ENCODE measurements around the gene MOB2. TPM values are rescaled to one million over a fixed set of nuclear protein-coding genes. Genes with fewer than 3 reads are reported as not detected.

Gene MOB2
- total RNA-seq, 2 donors from 2014 or later, result 31.4 to 87.7 TPM

GRCh38 chr11:1480555-1481482 is 5.8 kb downstream of the MOB2 start:
- Histone ChIP-seq H3K27me3 (replicated peaks; ENCODE audit: insufficient read depth) (no peaks in the 10 kb centered on the region), H3K9me3 (no peaks in the 10 kb centered on the region), H3K4me1 (ENCODE audit: control insufficient read depth in 1 of 2, low read depth in 2 of 2) (peaks cover 54 to 74% of the 10 kb centered on the region in 2 donors), H3K27ac (peak overlapping the region; percentile 96 to 99), H3K4me3 (peak overlapping the region; percentile 44), H3K36me3 (peaks cover 44% of the 10 kb centered on the region)
- no peak for DNase-seq (ENCODE audit: low spot score)
- ATAC-seq (ENCODE audit: insufficient number of reproducible peaks, low FRiP score, low read depth), result no peak
- TF ChIP-seq, protein P1, sequence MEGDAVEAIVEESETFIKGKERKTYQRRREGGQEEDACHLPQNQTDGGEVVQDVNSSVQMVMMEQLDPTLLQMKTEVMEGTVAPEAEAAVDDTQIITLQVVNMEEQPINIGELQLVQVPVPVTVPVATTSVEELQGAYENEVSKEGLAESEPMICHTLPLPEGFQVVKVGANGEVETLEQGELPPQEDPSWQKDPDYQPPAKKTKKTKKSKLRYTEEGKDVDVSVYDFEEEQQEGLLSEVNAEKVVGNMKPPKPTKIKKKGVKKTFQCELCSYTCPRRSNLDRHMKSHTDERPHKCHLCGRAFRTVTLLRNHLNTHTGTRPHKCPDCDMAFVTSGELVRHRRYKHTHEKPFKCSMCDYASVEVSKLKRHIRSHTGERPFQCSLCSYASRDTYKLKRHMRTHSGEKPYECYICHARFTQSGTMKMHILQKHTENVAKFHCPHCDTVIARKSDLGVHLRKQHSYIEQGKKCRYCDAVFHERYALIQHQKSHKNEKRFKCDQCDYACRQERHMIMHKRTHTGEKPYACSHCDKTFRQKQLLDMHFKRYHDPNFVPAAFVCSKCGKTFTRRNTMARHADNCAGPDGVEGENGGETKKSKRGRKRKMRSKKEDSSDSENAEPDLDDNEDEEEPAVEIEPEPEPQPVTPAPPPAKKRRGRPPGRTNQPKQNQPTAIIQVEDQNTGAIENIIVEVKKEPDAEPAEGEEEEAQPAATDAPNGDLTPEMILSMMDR (IDR thresholded peaks at IDR 0.05), result no peak

GRCh38 chr11:1480191-1480554 is 6.4 kb downstream of the MOB2 start:
- no peaks in the 10 kb centered on the region for H3K9me3 ChIP-seq
- H3K4me1 ChIP-seq (ENCODE audit: control insufficient read depth in 1 of 2, low read depth in 2 of 2), result peaks cover 50 to 67% of the 10 kb centered on the region in 2 donors
- H3K27me3 ChIP-seq (replicated peaks; ENCODE audit: insufficient read depth), result no peaks in the 10 kb centered on the region
- peaks cover 51% of the 10 kb centered on the region for H3K36me3 ChIP-seq
- ATAC-seq (ENCODE audit: insufficient number of reproducible peaks, low FRiP score, low read depth), result no peak
- no peak for DNase-seq (ENCODE audit: low spot score)
- H3K27ac ChIP-seq, result peak overlapping the region; percentile 96 to 99
- TF ChIP-seq, protein P1 (IDR thresholded peaks at IDR 0.05), result no peak
- no peak overlapping the region for H3K4me3 ChIP-seq

DNA sequence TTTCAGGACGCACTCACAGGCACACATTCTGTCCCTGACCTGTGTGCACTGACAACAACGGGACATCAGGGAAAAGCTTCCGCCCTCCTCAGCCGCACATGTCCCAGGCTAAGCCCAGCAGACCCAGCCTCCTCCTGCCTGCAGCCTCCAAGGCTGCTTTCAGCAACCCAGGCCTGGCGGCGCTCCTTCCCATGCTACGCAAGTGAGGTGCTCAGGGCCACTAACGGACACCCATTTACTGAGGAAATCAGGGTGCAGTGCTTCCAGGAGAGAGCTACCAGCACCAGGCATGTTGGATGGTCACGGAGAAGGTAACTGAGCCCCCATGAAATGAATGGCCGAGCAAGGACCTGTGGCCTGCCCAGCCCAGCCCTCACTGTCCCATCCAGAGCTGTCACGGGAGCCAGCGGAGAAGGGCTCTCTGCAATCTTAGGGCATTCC is 6.9 kb downstream of the MOB2 start:
- Histone ChIP-seq H3K4me1 (ENCODE audit: control insufficient read depth in 1 of 2, low read depth in 2 of 2) (peaks cover 47 to 63% of the 10 kb centered on the region in 2 donors), H3K36me3 (peaks cover 52% of the 10 kb centered on the region), H3K9me3 (no peaks in the 10 kb centered on the region), H3K27me3 (replicated peaks; ENCODE audit: insufficient read depth) (no peaks in the 10 kb centered on the region), H3K4me3 (no peak overlapping the region), H3K27ac (peak overlapping the region; percentile 96 to 99)
- TF ChIP-seq, protein P1 (IDR thresholded peaks at IDR 0.05), result no peak
- no peak for ATAC-seq (ENCODE audit: insufficient number of reproducible peaks, low FRiP score, low read depth)
- no peak for DNase-seq (ENCODE audit: low spot score)

DNA sequence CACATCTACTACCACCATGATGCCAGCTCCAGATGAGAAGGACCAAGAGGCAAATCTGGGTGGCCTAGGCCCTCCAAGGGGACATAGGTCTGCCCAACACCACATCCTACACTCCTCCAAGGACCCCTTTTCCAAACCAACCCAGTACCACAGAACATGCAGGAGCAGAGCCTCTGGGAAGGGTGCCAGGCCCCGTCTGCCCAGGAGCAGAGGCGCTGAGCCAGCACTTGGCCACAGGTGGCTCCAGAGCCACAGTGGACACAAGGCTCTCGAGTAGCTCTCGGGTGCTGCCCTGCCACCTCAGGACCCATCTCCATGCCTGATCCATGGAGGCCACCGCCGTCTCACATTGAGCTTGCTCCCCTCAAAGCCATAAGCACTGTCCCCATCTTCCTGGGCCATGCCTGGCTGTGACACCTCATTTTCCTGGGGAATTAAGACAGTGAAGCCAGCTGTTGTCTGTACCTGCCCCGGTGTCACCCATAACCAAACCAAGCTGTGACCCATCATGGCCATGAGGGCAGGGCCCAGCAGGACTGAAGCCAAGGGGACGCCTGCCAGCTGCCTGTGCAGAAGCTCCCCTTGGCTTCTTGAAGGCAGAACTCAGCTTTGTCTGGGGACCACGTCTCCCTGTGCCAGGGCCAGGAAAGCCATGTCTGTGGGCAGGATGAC is 7.4 kb downstream of the MOB2 start:
- H3K4me3 ChIP-seq, result no peak overlapping the region
- H3K36me3 ChIP-seq, result peaks cover 52% of the 10 kb centered on the region
- no peaks in the 10 kb centered on the region for H3K9me3 ChIP-seq
- ATAC-seq (ENCODE audit: insufficient number of reproducible peaks, low FRiP score, low read depth), result no peak
- peaks cover 41 to 57% of the 10 kb centered on the region in 2 donors for H3K4me1 ChIP-seq (ENCODE audit: control insufficient read depth in 1 of 2, low read depth in 2 of 2)
- TF ChIP-seq, protein P1 (IDR thresholded peaks at IDR 0.05), result no peak
- no peak for DNase-seq (ENCODE audit: low spot score)
- H3K27me3 ChIP-seq (replicated peaks; ENCODE audit: insufficient read depth), result no peaks in the 10 kb centered on the region
- H3K27ac ChIP-seq, result peak overlapping the region in 1 of 2 donors; percentile 27

DNA sequence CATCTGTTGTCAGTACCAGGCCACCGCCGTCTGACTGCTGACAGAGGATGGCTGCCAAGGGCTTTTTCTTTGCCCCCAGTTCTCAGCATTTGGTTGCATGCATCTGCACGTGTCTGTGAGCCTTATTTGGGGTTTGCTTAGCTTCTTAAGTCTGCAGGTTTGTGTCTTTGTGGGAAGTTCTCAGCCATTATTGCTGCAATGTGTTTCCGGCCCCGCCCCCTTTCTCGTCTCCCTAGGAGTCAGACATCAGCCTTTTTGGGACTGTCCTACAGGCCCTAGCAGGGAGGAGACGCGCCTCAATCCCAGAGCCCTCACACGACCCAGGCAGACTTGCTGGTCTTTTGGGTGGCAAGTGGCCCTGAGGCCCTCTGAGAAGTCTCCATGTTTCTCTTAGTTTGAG is 8.0 kb downstream of the MOB2 start:
- ATAC-seq (ENCODE audit: insufficient number of reproducible peaks, low FRiP score, low read depth) (no peak), DNase-seq (ENCODE audit: low spot score) (no peak)
- Histone ChIP-seq H3K27ac (peak overlapping the region in 1 of 2 donors; percentile 27), H3K4me1 (ENCODE audit: control insufficient read depth in 1 of 2, low read depth in 2 of 2) (peaks cover 36 to 51% of the 10 kb centered on the region in 2 donors), H3K36me3 (peaks cover 52% of the 10 kb centered on the region), H3K27me3 (replicated peaks; ENCODE audit: insufficient read depth) (no peaks in the 10 kb centered on the region), H3K9me3 (no peaks in the 10 kb centered on the region), H3K4me3 (no peak overlapping the region)
- TF ChIP-seq, protein P1 (IDR thresholded peaks at IDR 0.05), result no peak

All from thoracic aorta (tissue), 2 donors.